Testis (tissue), 2 donors: ENCODE data around the gene RAD18.

Experiments
- CTCF ChIP-seq, 3 experiments: fragments of 450-650 bp in 2 of 3; fragments of 200-600 bp in 1 of 3; sonication (generic) in 1 of 3; IDR thresholded peaks; one replicate each; pipeline ENCODE4 v1.5.1; 2016 to 2019; ENCODE audit warnings: antibody characterized with exemption in 3 of 3, mild to moderate bottlenecking in 2 of 3, moderate library complexity in 1 of 3
- POLR2A ChIP-seq: fragments of 450-650 bp; IDR thresholded peaks from one replicate; pipeline ENCODE4 v1.6.1; 2017; ENCODE audit warnings: antibody characterized with exemption, mild to moderate bottlenecking, moderate library complexity

GRCh38 chr3:8978551-8978950 lies 15.3 kb upstream of the RAD18 start:
- TF ChIP-seq CTCF (IDR thresholded peaks at IDR 0.05), result no peak
- TF ChIP-seq POLR2A, result no peak
